Stimulated activated CD8-positive, alpha-beta memory T cell treated with anti-CD3 and anti-CD28 coated beads, Interleukin-4, amount 100 ng/mL, for 48 hours (primary cell): Measurements from ENCODE around the gene RHNO1.

ENCODE experiments used
- DNase-seq: peaks from one replicate; pipeline ENCODE4 v3.0.0-alpha.2; 2020

RHNO1 gene, protein sequence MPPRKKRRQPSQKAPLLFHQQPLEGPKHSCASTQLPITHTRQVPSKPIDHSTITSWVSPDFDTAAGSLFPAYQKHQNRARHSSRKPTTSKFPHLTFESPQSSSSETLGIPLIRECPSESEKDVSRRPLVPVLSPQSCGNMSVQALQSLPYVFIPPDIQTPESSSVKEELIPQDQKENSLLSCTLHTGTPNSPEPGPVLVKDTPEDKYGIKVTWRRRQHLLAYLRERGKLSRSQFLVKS

DNA sequence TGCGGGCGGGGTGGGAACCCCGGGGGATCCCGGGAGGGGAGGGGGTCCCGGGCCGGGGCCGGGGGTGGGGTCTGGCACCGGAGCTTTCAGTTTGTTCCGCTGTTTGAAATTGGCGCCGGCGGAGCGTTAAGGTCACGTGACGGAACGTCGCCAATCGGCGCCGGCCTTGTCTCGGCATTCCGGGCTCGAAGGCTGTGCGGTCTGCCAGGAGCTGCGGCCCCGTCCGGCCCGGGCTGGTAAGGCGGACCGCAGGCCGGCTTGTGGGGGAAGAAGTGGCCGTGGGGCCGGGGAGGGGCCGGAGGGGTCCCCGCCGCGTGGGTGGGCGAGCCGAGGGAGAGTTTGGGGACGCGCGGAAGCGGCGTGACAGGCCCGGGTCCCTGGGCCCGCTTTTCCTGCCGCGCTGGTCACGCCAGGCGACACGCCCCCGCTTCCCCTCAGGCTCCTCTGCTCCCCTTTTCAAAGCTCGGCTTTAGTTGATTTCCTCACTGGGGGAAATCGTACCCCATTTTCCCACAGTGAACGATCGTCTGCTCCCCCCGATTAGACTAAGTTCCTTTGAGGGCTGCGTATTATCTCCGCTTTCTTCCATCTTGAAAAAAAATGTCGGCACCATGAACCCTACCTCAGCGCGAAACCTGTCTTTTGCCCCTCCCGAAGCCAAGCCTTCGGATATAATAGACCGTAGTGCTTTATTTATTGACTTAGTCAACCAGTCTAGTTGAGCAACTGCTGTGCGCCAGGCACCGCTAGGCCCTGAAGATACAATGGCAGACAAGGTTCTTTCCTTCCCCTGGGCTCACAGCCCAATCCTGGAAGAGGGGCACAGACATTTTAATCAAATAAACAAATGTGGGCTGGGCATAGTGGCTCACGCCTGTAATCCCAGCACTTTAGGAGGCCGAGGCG is at the start of gene RHNO1, which contains the start of gene FOXM1:
RHNO1 (plus strand) TSS at position 177 of the 906 bp plus-strand sequence. CDS start 8,144 bp downstream, outside the sequence.
FOXM1 (minus strand) TSS at position 128 of the 906 bp plus-strand sequence. CDS start 2,696 bp downstream, outside the sequence.
- DNase-seq: peak; percentile 92

DNA sequence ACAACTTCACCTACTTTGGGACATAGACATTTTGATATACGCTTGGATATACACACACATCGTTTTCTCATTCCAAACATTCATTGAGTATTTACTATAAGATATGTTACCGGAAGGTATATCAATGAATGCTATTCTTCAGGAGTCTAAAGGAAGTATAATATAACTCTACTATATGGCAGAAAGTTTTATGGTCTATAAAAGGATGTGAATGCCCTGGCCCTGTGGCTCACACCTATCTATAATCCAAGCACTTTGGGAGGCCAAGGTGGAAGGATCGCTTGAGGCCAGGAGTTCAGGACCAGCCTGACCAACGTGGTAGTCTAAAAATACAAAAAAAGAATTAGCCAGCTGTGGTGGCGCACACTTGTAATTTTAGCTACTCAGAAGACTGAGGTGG is 47.7 kb upstream of the RHNO1 start:
- no peak for DNase-seq

DNA sequence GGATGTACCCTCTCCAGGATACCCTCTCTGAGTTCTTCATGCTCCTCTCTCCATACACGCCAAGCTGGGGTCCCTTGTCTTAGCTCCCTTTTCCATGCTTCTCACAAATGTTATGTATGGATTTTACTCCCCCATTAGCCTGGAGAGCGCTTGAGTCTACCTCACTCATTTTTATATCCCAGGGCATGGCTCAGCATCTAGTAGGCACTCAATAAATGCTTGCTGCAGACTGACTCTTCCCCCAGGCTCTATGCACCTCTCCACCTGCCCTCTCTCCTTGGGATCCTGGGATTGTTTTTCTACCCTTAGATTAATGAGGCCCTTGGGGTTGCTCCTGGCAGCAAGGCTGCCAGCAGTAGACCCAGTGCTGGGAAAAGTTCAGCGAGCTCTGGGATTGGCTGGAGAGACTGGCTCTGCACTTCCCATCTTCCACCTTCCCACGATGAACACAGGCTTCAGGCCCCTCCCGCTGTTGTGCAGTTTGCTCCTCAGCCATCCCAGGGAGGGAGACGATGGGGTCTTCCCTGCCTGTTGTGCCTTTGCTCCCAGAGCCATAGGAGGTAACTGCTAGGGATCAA is 44.4 kb upstream of the RHNO1 start:
- no peak for DNase-seq

DNA sequence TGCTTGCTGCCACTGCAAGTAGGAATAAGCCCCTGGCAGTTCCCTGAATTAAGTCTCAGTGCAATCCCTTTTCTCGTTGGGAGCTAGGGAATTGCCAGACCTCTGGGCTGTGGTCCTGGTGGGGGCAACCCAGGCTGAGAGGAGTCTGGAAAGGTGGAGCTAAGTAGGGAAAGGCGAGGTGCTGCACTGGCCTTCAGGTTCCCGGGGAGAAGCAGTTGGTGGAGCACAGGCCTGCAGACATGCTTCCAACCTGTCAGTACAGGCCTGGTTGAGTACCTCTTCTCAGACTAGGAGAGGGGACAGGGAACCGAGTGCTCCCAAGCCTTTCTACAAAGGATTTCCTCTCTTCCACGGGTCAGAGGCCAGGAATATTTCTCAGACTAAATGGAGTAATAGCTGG is 43.7 kb upstream of the RHNO1 start:
- no peak for DNase-seq

DNA sequence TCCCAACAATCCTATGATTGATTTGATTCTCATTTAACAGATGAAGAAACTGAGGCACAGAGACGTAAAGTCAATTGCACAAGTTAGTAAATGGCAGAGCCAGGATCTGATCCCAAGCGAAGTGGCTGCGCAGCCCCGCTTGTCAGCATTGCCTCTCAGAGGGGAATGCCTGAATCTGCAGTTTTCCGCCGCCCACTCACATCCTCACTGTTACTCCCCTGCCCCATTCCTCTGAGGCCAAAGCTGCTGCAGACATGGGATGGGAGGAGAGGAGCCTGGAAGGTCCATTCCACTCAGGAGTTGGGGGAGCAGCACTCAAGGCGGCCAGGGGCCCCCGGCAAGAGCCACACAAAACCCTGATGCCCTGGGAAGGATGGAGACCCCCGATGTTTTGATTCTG is 43.2 kb upstream of the RHNO1 start:
- DNase-seq: no peak

DNA sequence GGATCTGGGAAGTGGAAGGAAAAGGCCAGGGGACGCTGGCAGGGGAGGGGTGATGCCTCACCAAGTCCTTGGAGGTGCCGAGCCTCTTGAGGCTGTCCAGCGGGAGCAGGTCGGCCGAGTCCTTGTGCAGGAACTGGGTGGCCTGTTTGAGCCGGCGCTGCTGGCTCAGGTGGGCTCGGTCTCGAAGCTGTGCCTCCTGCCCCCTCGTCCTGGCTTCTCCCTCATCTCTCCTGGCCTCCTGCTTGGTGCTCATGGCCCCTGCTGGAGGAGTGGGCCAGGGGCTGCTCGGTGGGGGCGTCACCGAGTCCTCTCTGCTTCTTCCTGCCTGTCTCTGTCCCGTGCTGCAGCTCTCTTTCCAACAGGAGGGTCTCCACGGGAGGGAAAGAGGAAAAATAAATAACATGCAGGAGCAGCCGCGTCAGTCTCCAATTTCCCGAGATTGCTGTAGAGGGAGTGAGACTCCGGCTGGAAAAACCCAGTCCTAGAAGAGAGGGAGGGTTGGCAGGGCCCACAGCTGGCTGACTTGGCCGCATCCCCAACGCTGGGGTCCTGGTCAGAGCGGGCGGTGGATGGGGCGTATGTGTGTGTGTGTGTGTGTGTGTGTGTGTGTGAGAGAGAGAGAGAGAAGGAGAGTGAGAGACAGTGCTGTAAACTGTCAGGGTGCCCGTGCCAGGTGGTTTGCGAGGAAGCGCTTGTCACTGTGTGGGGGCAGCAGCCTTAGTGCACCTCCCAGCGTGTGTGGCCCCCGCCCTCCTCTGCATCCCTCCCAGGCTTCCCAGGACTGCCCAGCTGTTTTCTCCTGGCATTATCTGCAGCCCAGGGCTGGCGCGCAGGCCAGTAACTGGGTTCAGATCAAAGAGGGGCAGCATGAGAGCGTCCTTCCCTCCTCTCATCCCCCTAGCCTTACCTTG is 42.2 kb upstream of the RHNO1 start, which contains the start of gene NRIP2:
NRIP2 (minus strand) TSS at position 455 of the 911 bp plus-strand sequence; CDS start at position 403, 52 bp downstream.
- no peak for DNase-seq

DNA sequence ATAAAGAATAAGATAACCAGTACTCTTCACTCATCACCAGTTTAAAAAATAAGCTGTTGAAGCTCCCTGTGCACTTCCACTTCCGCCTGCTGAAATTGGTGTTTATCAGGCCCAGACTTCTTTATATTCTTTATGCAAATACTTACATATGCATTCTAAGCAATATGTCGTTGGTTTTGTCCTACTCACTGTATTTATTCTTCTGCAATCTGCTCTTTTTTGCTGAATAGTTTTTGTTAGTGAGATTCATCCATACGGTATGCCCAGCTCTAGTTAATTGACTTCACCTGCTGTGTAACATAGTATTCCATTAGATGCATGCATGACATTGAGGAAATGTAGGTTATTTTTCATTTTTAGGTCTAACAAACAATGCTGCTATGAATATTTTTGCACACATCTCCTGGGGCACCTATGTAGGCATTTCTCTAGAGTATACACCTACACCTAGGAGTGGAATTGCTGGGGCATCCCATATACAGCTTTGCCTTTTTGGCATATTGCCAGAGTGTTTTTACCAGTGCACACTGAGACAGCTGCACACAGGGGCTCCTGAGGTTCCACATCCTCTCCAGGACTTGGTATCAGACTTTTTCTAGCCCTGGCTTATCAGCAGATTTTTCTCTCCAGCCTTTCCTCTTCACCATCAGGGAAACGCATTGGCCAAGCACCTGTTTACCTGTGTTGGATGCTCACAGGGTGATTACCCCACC is 41.2 kb upstream of the RHNO1 start:
- DNase-seq: no peak

DNA sequence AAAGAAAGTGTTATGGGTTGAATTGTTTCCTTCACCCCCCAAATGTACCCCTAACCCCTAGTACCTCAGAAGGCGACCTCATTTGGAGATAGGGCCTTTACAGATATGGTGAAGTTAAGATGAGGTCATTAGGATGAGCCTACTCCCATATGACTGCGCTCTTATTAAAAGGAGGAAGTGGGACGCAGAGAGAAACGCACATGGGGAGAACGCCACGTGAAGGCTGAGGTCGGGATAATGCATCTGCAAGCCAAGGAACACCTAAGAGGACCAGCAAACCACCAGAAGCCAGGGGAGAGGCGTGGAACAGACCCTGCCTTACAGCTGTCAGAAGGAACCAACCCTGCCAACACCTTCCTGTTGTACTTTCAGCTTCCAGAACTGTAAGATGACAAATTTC is 40.4 kb upstream of the RHNO1 start:
- no peak for DNase-seq

DNA sequence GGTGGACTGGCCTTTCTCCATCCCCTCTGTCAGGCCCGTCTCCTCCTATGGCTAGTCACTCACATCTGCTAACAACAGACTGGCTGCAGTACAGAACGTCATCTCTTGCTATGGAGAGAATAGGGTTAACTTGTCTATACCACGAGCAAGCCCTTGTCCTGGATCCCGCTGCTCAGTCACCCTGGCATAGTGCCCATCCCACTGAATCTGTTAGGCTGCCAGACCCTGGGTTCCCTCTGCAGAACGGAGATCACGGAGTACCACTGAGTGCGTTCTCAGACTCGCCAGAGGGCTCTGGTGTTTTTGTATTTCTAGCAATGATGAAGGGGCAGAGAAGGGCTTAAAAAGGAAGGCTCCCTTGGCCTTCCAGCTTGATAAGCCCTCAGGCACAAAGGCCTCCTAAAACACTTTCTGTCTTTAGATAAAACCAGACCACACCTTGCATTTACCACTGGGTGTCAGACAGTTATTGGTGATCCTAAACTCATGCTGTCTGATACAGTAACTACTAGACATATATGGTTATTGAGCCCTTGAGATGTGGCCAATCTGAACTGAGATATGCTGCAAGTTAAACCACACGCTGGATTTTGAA is 35.9 kb upstream of the RHNO1 start:
- no peak for DNase-seq

DNA sequence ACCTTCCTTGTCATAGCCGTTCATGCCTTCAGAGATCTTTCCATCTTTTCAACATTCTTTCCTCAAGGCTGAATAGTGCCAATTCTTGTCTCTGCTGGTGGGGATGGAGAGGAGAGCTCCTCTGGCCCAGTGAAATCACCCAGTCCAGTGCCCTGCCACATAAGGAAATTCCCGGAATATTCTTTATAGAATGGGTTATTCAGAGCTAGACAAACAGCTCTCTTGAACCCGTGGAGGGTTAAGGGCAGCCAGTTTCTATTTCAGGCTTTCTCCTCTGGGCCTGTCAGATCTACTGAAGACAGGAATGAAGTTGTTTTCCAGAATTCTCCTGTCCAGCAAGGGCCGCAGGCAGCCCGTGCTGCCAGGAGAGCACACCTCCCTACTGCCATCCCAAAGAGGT is 34.1 kb upstream of the RHNO1 start:
- no peak for DNase-seq

DNA sequence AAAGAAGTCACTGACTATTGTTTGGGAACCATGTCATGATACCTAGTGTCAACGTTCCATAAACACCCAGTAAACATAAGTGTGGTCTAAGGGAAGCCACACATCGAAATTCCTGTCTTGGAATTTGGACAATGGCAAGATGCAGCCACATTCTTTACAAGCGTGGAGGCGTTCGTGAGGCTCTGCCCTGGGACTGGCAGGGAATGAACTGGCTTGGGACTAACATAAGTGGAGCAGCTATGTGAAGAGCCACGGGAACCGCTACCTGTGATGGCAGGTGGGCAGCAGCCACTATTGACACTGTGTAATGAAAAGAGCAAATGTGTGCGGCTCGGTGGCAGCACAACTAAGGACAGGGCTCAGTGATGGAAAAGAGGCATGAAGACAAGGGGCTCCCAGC is 32.2 kb upstream of the RHNO1 start:
- DNase-seq: no peak

DNA sequence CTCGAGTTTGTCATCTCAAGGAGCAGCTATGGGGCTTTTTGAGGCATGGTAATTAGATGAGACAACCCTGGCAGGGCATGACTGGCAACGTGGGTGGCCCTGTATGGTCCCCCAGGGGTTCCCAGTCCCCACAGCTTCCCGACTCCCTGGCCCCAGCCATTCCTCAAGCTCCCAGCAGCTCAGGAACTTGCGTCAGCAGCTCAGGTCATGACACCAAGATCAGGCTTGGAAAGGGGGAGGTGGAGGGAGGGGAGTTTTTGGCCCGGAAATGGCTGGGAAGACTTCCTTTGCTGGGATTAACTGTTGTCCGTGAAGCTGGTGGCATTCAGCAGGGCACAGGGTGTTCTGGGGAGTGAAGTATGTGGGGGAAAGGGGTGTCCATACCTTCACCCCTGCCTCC is 31.7 kb upstream of the RHNO1 start:
- DNase-seq: no peak

DNA sequence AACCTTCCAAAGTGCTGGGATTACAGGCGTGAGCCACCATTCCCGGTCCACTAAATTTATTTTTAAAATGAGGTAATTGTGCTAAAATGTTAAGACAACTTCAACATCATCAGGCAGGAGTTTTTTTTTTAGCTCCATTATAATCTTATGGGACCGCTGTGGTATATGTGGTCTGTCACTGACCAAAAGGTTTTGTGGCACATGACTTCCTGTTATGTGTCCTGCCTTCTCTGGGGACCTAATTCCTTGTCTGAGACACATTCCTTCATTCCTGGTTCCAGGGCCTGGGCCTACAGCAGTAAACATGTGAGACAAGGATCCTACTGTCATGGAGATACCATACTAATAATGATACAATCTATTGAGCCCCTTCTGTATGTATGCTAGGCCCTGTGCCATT is 25.1 kb upstream of the RHNO1 start:
- no peak for DNase-seq

DNA sequence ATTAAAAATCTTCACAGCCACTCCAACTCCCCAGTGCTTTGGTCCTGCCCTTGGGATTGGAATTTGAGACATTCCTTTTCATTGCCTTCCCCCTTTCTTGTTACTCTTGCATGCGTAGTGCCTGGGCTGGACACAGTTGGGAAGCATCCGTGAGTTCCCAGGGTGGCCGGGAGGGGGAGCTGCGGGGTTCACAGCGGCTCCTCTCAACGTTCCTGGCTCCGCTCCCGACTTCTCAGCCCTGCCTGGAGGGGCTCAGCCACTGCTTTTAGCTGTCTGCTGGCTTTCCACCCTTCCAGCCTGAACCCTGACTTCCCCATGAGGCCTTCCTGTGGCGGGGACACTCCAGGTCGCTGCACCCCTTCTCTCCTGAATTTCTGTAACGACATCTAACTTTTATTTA is 23.4 kb upstream of the RHNO1 start:
- peak; percentile 76 for DNase-seq

DNA sequence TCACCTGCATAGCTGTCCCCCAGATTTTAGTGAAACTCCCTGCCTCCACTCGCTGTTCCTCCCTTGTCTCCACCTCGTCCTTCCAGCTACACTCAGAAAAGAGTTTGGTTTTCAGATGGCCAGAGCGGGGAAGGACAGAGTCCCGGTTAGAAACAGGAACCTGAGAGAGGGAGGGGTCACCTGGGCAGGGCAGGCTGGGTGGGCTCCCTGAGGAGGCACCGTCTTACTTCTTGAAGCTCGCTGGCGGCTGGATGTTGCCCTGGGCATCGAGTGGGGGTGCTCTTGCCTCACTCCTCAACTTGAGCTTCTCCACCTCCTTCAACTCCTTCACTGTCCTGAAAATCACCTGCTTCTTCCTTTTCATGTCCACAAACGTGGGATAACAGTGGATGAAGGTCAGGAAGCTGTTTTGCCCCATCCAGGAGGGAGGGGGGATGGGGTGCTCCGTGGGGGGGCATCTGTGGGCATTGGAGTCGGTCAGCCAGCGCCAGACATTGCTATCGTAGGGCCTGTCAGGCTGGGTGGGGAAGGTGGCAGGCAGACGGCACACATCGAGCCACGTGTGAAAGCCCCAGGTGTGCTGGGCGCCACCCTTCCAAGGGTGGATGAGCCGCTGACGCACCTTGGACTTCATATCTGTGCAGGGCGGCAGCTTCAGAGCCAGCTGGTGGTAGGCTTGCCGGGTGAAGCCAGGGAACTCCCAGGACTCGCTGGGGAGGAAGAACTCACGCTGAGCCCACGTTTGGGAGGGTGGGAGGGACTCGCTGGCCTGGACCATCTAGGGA is 22.2 kb upstream of the RHNO1 start:
- no peak for DNase-seq

DNA sequence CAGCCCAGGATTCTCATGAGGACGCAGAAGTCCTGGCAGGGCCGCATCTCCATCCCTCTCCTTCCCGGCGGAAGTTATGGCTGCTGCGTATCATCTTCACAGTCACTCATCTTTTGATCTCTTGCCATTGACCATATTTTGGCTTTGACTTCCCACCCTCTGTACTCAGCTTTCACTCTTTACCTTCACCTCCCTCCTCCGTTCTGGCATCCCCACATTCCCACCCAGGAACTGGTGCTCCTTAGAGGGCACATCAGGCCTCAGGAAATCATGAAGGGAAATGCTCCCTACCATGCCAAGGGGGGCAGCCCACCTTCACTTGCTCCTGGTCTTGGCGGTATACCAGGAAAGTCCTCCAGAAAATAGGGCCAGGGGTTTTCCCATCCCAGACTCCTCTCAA is 21.5 kb upstream of the RHNO1 start:
- DNase-seq: no peak

DNA sequence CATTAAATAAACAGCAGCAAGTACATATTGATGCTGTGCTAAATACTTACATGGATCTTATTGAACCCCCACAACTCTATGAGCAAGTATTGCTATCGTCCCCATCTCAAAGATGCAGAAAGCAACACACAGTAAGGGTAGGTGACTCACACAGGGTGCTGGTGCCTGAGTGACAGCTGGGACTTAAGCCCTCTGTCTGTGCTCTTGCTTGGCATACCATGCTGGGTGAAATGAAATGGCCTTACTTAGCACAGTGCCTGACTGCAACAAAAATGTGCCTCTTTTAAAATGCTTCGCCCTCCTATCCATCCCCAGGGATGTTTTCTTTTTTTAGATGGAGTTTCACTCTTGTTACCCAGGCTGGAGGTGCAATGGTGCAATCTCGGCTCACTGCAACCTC is 21.0 kb upstream of the RHNO1 start:
- DNase-seq: no peak

DNA sequence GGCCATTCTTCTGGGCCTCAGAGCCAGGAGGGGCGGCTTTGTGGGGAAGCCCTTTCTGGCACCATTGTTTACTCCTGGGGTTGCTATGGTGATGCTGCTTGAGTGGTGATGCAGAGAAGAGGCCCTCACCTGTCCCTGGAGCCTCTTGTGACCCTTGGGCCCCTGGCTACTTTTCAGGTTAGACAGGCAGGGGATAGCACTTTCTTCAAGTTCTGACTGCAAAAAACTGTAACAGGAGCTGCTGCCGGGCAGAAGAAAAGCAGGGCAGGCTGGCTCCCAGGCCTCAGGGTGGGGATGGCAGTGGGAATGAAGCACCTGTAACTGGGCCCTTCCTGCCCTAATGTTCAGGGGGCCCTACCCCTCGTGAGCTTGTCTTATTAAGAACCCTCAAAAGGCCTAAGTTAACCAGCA is 20.0 kb upstream of the RHNO1 start, which contains the start of gene TEX52:
TEX52 (minus strand) TSS at position 19 of the 411 bp plus-strand sequence; CDS start at position 6, 13 bp downstream.
- no peak for DNase-seq

DNA sequence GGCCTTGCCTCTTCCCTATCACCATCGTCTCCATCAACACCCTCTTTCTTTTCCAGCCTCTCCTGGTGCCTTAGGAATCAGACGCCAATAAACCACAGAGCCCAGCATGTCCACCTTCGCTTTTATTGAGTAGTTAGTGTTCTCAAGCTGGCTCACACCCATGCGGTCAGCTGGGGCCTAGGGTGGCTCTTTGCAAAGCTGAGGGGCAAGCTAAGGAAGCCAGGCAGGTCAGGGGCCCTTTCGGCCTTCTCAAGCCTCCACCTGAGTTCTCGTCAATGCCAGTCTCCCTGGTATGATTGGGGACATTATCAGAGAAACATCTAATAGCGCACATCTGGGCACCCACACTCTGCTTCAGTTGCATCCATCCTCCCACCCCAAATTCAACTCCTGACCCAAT is 19.4 kb upstream of the RHNO1 start:
- no peak for DNase-seq

DNA sequence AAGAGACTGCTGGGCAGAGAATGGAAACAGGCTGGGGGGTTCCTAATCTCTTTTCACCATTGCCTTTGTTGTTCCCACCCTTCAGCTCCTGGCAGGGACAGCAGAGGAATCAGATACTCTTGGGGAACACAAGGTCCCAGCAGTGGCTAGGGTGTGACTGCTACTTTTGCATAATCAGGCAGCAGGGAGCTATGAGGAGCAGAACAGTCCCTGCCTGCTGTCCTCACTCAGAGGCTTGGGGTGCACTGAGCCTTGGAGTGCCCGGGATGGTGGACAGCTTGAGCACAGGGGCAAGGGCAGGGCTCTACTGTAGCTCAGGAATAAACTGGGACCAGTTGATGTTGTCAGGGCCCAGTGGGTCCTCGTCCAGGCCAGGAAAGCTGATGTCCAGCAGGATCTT is 18.7 kb upstream of the RHNO1 start:
- DNase-seq: no peak
